Testis (tissue), 2 donors: Measurements from ENCODE around the gene CACNB1.

Experiments used
- POLR2A ChIP-seq: fragments of 450-650 bp; IDR thresholded peaks from one replicate; pipeline ENCODE4 v1.6.1; 2017; ENCODE audit warnings: antibody characterized with exemption, mild to moderate bottlenecking, moderate library complexity
- TF ChIP-seq, protein P1 (sequence below), 3 experiments: fragments of 450-650 bp in 2 of 3; fragments of 200-600 bp in 1 of 3; sonication (generic) in 1 of 3; IDR thresholded peaks; one replicate each; pipeline ENCODE4 v1.5.1; 2016 to 2019; ENCODE audit warnings: antibody characterized with exemption in 3 of 3, mild to moderate bottlenecking in 2 of 3, moderate library complexity in 1 of 3

DNA sequence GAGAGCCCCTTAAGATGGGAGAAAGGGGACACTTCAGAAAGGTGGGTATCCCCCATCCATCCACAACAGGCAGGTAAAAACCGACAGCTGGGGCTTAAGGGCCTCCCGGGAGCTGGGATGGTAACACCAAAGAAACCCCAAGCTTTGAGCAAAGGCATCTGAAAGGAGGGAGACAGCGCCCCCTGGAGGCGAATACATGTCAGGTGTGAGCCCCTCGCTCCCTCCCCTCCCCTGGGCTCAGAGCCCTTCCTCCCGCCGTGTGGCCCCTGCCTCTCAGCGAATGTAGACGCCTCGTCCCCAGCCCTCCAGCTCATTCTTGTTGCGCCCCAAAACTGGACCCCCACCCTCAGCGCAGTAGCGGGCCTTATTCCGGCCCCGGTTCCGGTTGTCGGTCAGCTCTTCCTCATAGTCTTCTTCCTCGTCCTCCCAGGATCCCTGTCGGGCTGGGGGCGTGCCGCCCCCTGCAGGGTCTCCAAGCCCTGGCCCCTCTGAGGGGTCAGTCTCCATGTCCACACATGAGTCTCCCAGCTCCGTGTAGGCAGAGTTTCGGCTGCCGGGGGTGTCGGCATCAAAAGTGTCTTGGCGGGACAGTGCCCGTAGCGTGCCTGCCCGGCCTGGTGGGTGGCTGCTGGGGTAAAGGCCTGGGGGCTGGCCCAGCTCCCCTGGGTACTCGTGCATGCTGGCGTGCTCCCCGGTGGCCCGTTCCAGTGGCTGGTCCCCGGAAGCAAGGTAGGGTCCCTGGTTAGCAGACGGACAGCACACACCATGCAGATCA lies 22.4 kb downstream of the CACNB1 start:
- no peak for TF ChIP-seq POLR2A
- TF ChIP-seq, protein P1, sequence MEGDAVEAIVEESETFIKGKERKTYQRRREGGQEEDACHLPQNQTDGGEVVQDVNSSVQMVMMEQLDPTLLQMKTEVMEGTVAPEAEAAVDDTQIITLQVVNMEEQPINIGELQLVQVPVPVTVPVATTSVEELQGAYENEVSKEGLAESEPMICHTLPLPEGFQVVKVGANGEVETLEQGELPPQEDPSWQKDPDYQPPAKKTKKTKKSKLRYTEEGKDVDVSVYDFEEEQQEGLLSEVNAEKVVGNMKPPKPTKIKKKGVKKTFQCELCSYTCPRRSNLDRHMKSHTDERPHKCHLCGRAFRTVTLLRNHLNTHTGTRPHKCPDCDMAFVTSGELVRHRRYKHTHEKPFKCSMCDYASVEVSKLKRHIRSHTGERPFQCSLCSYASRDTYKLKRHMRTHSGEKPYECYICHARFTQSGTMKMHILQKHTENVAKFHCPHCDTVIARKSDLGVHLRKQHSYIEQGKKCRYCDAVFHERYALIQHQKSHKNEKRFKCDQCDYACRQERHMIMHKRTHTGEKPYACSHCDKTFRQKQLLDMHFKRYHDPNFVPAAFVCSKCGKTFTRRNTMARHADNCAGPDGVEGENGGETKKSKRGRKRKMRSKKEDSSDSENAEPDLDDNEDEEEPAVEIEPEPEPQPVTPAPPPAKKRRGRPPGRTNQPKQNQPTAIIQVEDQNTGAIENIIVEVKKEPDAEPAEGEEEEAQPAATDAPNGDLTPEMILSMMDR (IDR thresholded peaks at IDR 0.05): peak; percentile 77 to 93 (median 77)
